MM.1S (cell line): ENCODE results near the gene MYBPC3.

ENCODE experiments used
- EZH2 ChIP-seq: fragments of 300-600 bp; sonication (generic); optimal IDR thresholded peaks from 2 replicates; pipeline ENCODE3; 2017; ENCODE audit warnings: low read depth, mild to moderate bottlenecking, antibody characterized with exemption, low read length, mixed read lengths
- TF ChIP-seq, protein P1 (sequence below): fragments of 300-600 bp; sonication (generic); IDR thresholded peaks from 2 replicates; pipeline ENCODE4 v1.5.1; 2016; ENCODE audit warnings: antibody characterized with exemption, low read length, mixed read lengths

DNA sequence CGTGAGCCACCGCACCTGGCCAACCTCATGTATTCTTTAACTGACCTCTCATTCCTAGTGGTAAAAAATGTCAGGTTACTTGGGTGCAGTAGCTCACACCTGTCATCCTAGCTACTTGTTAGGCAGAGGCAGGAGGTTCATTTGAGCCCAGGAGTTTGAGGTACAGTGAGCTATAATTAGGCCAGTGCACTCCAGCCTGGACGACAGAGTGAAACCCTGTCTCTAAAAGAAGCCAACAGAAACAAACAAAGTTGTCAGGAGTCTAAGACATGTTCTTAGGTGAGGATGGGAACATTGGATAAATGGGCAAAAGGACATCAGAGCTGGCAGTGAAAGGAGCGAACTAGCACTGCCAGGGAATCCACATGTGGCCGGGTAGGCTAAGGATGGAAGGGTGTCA, 64.4 kb downstream of the MYBPC3 start:
- TF ChIP-seq EZH2 = no peak
- TF ChIP-seq, protein P1, sequence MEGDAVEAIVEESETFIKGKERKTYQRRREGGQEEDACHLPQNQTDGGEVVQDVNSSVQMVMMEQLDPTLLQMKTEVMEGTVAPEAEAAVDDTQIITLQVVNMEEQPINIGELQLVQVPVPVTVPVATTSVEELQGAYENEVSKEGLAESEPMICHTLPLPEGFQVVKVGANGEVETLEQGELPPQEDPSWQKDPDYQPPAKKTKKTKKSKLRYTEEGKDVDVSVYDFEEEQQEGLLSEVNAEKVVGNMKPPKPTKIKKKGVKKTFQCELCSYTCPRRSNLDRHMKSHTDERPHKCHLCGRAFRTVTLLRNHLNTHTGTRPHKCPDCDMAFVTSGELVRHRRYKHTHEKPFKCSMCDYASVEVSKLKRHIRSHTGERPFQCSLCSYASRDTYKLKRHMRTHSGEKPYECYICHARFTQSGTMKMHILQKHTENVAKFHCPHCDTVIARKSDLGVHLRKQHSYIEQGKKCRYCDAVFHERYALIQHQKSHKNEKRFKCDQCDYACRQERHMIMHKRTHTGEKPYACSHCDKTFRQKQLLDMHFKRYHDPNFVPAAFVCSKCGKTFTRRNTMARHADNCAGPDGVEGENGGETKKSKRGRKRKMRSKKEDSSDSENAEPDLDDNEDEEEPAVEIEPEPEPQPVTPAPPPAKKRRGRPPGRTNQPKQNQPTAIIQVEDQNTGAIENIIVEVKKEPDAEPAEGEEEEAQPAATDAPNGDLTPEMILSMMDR = no peak
